Measurements from ENCODE around the gene CYP2J2. TPM values are rescaled to one million over a fixed set of nuclear protein-coding genes. Genes with fewer than 3 reads are reported as not detected.

Gene CYP2J2
- total RNA-seq, 1 experiment from 2014 or later, result 1.6 TPM

- CTCF ChIA-PET, result interaction anchor here (0.6 kb wide), 1 partner anchor 69 kb away, joined by 4 read pairs; no protein-coding TSS in a partner anchor
- intact Hi-C loops (cut with micrococcal nuclease; ENCODE audit: unreplicated experiment), result loop anchor here (5.0 kb wide), 1 partner anchor 167 kb away; no protein-coding TSS in a partner anchor
Observed at GRCh38 chr1:59949648-59950047, 23.1 kb upstream of the CYP2J2 start.

DNA sequence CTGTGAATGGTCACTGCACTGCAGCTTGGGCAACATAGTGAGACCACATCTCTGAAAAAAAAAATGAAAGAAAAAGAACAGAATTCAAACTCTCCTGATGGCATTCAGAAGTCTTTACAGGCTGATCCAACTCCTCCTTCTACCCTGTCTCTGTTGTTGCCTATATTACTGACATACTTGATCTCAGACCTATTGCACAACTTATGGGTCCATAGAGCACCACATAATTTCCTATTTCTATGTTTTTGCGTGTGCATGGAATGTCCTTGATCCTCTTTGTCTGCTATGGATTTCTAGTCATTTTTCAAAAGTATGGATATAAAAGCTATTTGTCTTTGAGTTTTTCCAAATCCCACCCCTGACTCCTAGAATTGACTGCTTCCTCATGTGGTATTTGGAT lies 22.4 kb upstream of the CYP2J2 start:
- Histone ChIP-seq H3K27me3 (ENCODE audit: insufficient read depth, low read depth) (no peaks in the 10 kb centered on the region), H3F3A (ENCODE audit: insufficient read depth, low read depth) (no peaks in the 10 kb centered on the region), H3K9me2 (ENCODE audit: insufficient read depth) (no peaks in the 10 kb centered on the region), H3K9me3 (ENCODE audit: insufficient read depth, low read depth) (no peaks in the 10 kb centered on the region), H3K4me1 (replicated peaks; ENCODE audit: insufficient read depth) (no peaks in the 10 kb centered on the region), H4K20me1 (ENCODE audit: insufficient read depth) (no peaks in the 10 kb centered on the region), H3K4me2 (no peak overlapping the region), H3K36me3 (ENCODE audit: low read depth) (no peaks in the 10 kb centered on the region), H2AFZ (no peak overlapping the region), H3K27ac (no peak overlapping the region), H3K4me3 (no peak overlapping the region), H3K79me2 (ENCODE audit: low read depth) (no peaks in the 10 kb centered on the region)
- no peak for DNase-seq
- intact Hi-C loops (cut with micrococcal nuclease; ENCODE audit: unreplicated experiment), result loop anchor here (5.0 kb wide), 1 partner anchor 167 kb away; no protein-coding TSS in a partner anchor
- POLR2A ChIA-PET (ENCODE audit: unreplicated experiment), result no interaction called here
- TF ChIP-seq EZH2 (IDR thresholded peaks at IDR 0.05; ENCODE audit: low read depth), result no peak
- TF ChIP-seq, protein P1, sequence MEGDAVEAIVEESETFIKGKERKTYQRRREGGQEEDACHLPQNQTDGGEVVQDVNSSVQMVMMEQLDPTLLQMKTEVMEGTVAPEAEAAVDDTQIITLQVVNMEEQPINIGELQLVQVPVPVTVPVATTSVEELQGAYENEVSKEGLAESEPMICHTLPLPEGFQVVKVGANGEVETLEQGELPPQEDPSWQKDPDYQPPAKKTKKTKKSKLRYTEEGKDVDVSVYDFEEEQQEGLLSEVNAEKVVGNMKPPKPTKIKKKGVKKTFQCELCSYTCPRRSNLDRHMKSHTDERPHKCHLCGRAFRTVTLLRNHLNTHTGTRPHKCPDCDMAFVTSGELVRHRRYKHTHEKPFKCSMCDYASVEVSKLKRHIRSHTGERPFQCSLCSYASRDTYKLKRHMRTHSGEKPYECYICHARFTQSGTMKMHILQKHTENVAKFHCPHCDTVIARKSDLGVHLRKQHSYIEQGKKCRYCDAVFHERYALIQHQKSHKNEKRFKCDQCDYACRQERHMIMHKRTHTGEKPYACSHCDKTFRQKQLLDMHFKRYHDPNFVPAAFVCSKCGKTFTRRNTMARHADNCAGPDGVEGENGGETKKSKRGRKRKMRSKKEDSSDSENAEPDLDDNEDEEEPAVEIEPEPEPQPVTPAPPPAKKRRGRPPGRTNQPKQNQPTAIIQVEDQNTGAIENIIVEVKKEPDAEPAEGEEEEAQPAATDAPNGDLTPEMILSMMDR (conservative IDR thresholded peaks at IDR 0.05), result no peak
- CTCF ChIA-PET, result interaction anchor here (0.6 kb wide), 1 partner anchor 69 kb away, joined by 4 read pairs; no protein-coding TSS in a partner anchor
- BruUV-seq (replicated peaks), result no TSS peak

More at GRCh38 chr1:59949648-59950047, 23.1 kb upstream of the CYP2J2 start:
- H2AFZ ChIP-seq, result no peak overlapping the region
- H3K4me3 ChIP-seq, result no peak overlapping the region
- H3K4me1 ChIP-seq (replicated peaks; ENCODE audit: insufficient read depth), result no peaks in the 10 kb centered on the region
- no peaks in the 10 kb centered on the region for H3K9me2 ChIP-seq (ENCODE audit: insufficient read depth)
- no peaks in the 10 kb centered on the region for H3K27me3 ChIP-seq (ENCODE audit: insufficient read depth, low read depth)
- no TSS peak for BruUV-seq (replicated peaks)
- no peaks in the 10 kb centered on the region for H3K79me2 ChIP-seq (ENCODE audit: low read depth)
- DNase-seq, result no peak
- H4K20me1 ChIP-seq (ENCODE audit: insufficient read depth), result no peaks in the 10 kb centered on the region
- no peak overlapping the region for H3K27ac ChIP-seq
- TF ChIP-seq, protein P1 (conservative IDR thresholded peaks at IDR 0.05), result no peak
- TF ChIP-seq EZH2 (IDR thresholded peaks at IDR 0.05; ENCODE audit: low read depth), result no peak
- H3K9me3 ChIP-seq (ENCODE audit: insufficient read depth, low read depth), result no peaks in the 10 kb centered on the region
- no peak overlapping the region for H3K4me2 ChIP-seq
- POLR2A ChIA-PET (ENCODE audit: unreplicated experiment), result no interaction called here
- no peaks in the 10 kb centered on the region for H3K36me3 ChIP-seq (ENCODE audit: low read depth)
- H3F3A ChIP-seq (ENCODE audit: insufficient read depth, low read depth), result no peaks in the 10 kb centered on the region

GRCh38 chr1:59947047-59947938 lies 20.7 kb upstream of the CYP2J2 start:
- no peak overlapping the region for H2AFZ ChIP-seq
- peak; percentile 53 to 58 for DNase-seq
- ChIA-PET POLR2A (ENCODE audit: unreplicated experiment) (interaction anchor here (0.6 kb wide), 1 partner anchor 1691 kb away, joined by 3 read pairs; no protein-coding TSS in a partner anchor), CTCF (interaction anchor here (0.9 to 2.6 kb wide), 7 partner anchors 20 to 167 kb away, joined by 3 to 48 read pairs (median 4); partner anchors contain the start of gene CYP2J2)
- no TSS peak for BruUV-seq (replicated peaks)
- no peak overlapping the region for H3K4me2 ChIP-seq
- no peaks in the 10 kb centered on the region for H4K20me1 ChIP-seq (ENCODE audit: insufficient read depth)
- H3K9me2 ChIP-seq (ENCODE audit: insufficient read depth), result no peaks in the 10 kb centered on the region
- no peaks in the 10 kb centered on the region for H3K4me1 ChIP-seq (replicated peaks; ENCODE audit: insufficient read depth)
- H3K4me3 ChIP-seq, result no peak overlapping the region
- TF ChIP-seq, protein P1 (conservative IDR thresholded peaks at IDR 0.05), result peak; percentile 95
- no peak for TF ChIP-seq EZH2 (IDR thresholded peaks at IDR 0.05; ENCODE audit: low read depth)
- no peaks in the 10 kb centered on the region for H3F3A ChIP-seq (ENCODE audit: insufficient read depth, low read depth)
- no peaks in the 10 kb centered on the region for H3K79me2 ChIP-seq (ENCODE audit: low read depth)
- no peak overlapping the region for H3K27ac ChIP-seq
- H3K9me3 ChIP-seq (ENCODE audit: insufficient read depth, low read depth), result no peaks in the 10 kb centered on the region
- H3K36me3 ChIP-seq (ENCODE audit: low read depth), result no peaks in the 10 kb centered on the region
- H3K27me3 ChIP-seq (ENCODE audit: insufficient read depth, low read depth), result no peaks in the 10 kb centered on the region
- intact Hi-C loops (cut with micrococcal nuclease; ENCODE audit: unreplicated experiment), result loop anchor here (1.0 to 5.0 kb wide), 4 partner anchors 44 to 1430 kb away; no protein-coding TSS in a partner anchor
